OCI-LY7 (cell line): ENCODE results near the gene STAT5A. TPM values are rescaled to one million over a fixed set of nuclear protein-coding genes. Genes with fewer than 3 reads are reported as not detected.

Experiments used
- BruUV-seq: library from RNA; stranded (reverse); fragments of 400-500 nt; replicated peaks from 2 replicates; lab custom pipeline; 2021; lab: Mats Ljungman, UMichigan
- CTCF ChIA-PET: fragments of 300-600 bp; sonication (Branson Sonifier 250); formaldehyde crosslinking; loops from one replicate; lab custom pipeline; 2022; ENCODE audit warnings: antibody characterized with exemption; ENCODE audit not compliant: unreplicated experiment; lab: Charles Lee
- POLR2A ChIA-PET: fragments of 300-600 bp; sonication (Branson Sonifier 250); formaldehyde crosslinking; loops from one replicate; lab custom pipeline; 2022; ENCODE audit warnings: antibody characterized with exemption; lab: Charles Lee
- DNase-seq: peaks from one replicate; pipeline ENCODE4 v3.0.0-alpha.2; 2015; ENCODE audit warnings: low spot score
- H2AFZ ChIP-seq: fragments of 200-600 bp; sonication (generic), shearing (Covaris generic); 2 replicates; pipeline ENCODE4 v1.6.1; 2014; ENCODE audit warnings: mild to moderate bottlenecking, antibody characterized with exemption, low read length, moderate library complexity
- H3K27ac ChIP-seq: fragments of 200-600 bp; sonication (generic); 2 replicates; pipeline ENCODE4 v1.5.1; 2014; ENCODE audit warnings: mixed run types, low read depth, mild to moderate bottlenecking, moderate library complexity, low read length, inconsistent platforms; ENCODE audit not compliant: poor library complexity, severe bottlenecking
- H3K36me3 ChIP-seq: fragments of 200-600 bp; sonication (generic); 2 replicates; pipeline ENCODE4 v1.6.1; 2014; ENCODE audit warnings: mild to moderate bottlenecking, antibody characterized with exemption, low read length, moderate library complexity, mixed read lengths; ENCODE audit not compliant: insufficient read depth
- H3K4me1 ChIP-seq: fragments of 200-600 bp; sonication (generic); 2 replicates; pipeline ENCODE4 v1.5.1; 2014; ENCODE audit warnings: mild to moderate bottlenecking, low read length; ENCODE audit not compliant: insufficient read depth, poor library complexity, severe bottlenecking
- H3K4me2 ChIP-seq: fragments of 200-600 bp; sonication (generic); 2 replicates; pipeline ENCODE4 v1.6.1; 2014; ENCODE audit warnings: mild to moderate bottlenecking, low read length
- H3K4me3 ChIP-seq: fragments of 200-600 bp; sonication (generic); 2 replicates; pipeline ENCODE4 v1.5.1; 2014; ENCODE audit warnings: mild to moderate bottlenecking, low read depth, low read length; ENCODE audit not compliant: poor library complexity, severe bottlenecking
- H3K79me2 ChIP-seq: fragments of 200-600 bp; sonication (generic); 2 replicates; pipeline ENCODE4 v1.6.1; 2016; ENCODE audit warnings: low read depth, mild to moderate bottlenecking, low read length, moderate library complexity, mixed read lengths; ENCODE audit not compliant: insufficient read depth
- H3K9me2 ChIP-seq: fragments of 200-600 bp; sonication (generic); 2 replicates; pipeline ENCODE4 v1.6.1; 2016; ENCODE audit warnings: mild to moderate bottlenecking, low read length, mixed read lengths; ENCODE audit not compliant: insufficient read depth
- H3K9me3 ChIP-seq: fragments of 200-600 bp; sonication (generic); 2 replicates; pipeline ENCODE4 v1.6.1; 2014; ENCODE audit warnings: mild to moderate bottlenecking, mixed run types, low read length, mixed read lengths
- H4K20me1 ChIP-seq: fragments of 200-600 bp; sonication (generic); 2 replicates; pipeline ENCODE4 v1.6.1; 2014; ENCODE audit warnings: mild to moderate bottlenecking, antibody characterized with exemption, low read length, moderate library complexity, mixed read lengths; ENCODE audit not compliant: insufficient read depth
- EZH2phosphoT487 ChIP-seq: fragments of 200-600 bp; sonication (generic); IDR thresholded peaks from 2 replicates; pipeline ENCODE4 v1.6.1; 2018; ENCODE audit warnings: low read depth, borderline replicate concordance, mild to moderate bottlenecking, mixed run types, antibody characterized with exemption, low read length, moderate library complexity, mixed read lengths
- intact Hi-C: fragments of 100-400 bp; cut with micrococcal nuclease; formaldehyde crosslinking; loops from one replicate; pipeline ENCODE4 v1.10.0; 2022; ENCODE audit not compliant: unreplicated experiment
- total RNA-seq, 2 experiments: library from RNA; depleted of rRNA in 1 of 2; stranded (reverse); fragments of >200 nt in 1 of 2; shearing (Covaris generic) in 1 of 2; gene quantifications; 2 replicates each; pipeline ENCODE4 v1.2.3, GENCODE V29; 2014 to 2022
- TF ChIP-seq, protein P1 (sequence below): fragments of 200-600 bp; sonication (generic); conservative IDR thresholded peaks from 2 replicates; pipeline ENCODE4 v1.5.1; 2014; ENCODE audit warnings: mild to moderate bottlenecking, antibody characterized with exemption, low read length, moderate library complexity, mixed read lengths

STAT5A gene
- total RNA-seq, 2 experiments from 2014 or later, result 1.9 to 7.9 TPM

DNA sequence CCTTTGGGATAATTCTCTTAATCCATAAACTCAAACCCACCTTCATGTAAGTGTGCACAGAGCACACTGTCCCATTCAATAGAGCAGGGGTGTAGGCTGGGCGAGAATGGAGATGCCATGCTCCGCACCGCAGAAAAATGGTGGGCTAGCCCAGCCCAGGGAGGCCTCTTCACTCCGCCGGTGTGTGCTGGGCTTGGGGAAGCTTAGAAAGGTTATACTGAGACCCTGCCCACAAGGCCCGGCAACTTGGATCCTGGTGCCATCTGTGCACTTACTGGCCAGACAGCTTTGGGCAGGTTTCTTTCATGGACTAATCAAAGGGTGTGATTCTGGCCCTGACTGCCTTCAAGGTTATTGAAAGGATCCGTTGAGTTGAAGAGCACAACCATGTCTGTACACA is 3.7 kb upstream of the STAT5A start:
- no TSS peak for BruUV-seq
- Histone ChIP-seq H3K36me3 (no peaks in the 10 kb centered on the region), H3K9me2 (no peaks in the 10 kb centered on the region), H2AFZ (no peak overlapping the region), H3K4me3 (no peak overlapping the region), H4K20me1 (no peaks in the 10 kb centered on the region), H3K4me2 (no peak overlapping the region), H3K4me1 (peaks cover 14% of the 10 kb centered on the region), H3K27ac (no peak overlapping the region), H3K9me3 (no peaks in the 10 kb centered on the region), H3K79me2 (no peaks in the 10 kb centered on the region)
- intact Hi-C loops, result no loop called here
- TF ChIP-seq EZH2phosphoT487, result no peak
- TF ChIP-seq, protein P1, sequence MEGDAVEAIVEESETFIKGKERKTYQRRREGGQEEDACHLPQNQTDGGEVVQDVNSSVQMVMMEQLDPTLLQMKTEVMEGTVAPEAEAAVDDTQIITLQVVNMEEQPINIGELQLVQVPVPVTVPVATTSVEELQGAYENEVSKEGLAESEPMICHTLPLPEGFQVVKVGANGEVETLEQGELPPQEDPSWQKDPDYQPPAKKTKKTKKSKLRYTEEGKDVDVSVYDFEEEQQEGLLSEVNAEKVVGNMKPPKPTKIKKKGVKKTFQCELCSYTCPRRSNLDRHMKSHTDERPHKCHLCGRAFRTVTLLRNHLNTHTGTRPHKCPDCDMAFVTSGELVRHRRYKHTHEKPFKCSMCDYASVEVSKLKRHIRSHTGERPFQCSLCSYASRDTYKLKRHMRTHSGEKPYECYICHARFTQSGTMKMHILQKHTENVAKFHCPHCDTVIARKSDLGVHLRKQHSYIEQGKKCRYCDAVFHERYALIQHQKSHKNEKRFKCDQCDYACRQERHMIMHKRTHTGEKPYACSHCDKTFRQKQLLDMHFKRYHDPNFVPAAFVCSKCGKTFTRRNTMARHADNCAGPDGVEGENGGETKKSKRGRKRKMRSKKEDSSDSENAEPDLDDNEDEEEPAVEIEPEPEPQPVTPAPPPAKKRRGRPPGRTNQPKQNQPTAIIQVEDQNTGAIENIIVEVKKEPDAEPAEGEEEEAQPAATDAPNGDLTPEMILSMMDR, result no peak
- DNase-seq, result no peak
- CTCF ChIA-PET, result no interaction called here
- POLR2A ChIA-PET, result interaction anchor here (0.7 to 0.9 kb wide), 2 partner anchors 151 to 204 kb away, joined by 3 read pairs; no protein-coding TSS in a partner anchor

DNA sequence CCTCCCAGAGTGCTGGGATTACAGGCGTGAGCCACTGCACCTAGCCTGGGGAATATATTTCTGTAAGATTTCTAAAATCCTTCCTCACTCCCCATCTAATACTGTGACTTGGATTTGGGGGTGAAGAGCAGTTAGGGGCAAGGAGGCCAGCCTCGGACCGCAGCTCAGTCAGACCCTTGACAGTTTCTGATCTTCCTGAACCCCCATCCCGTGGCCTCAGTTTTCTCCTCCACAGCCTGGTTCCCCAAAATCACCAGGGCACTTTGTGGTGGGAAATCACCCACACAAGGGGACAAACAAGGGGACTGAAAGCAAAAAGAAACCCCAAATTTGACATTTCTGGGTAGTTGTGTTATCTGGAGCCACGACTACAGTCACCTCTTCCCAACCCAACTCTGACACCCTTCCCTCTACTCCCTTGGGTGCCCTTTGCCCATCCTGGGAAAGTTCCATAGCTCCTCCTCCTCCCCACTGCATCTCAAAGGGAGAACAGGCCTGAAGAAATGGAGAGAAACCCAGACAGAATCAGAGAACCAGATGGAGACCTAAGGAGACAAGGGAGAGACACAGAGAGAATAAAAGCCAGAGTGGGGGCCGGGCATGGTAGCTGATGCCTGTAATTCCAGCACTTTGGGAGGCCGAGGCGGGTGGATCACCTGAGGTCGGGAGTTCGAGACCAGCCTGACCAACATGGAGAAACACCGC is 2.8 kb upstream of the STAT5A start:
- no peaks in the 10 kb centered on the region for H4K20me1 ChIP-seq
- no peaks in the 10 kb centered on the region for H3K9me3 ChIP-seq
- peaks cover 14% of the 10 kb centered on the region for H3K4me1 ChIP-seq
- no peak overlapping the region for H3K27ac ChIP-seq
- no peak for DNase-seq
- no peak overlapping the region for H2AFZ ChIP-seq
- H3K79me2 ChIP-seq, result no peaks in the 10 kb centered on the region
- H3K4me2 ChIP-seq, result no peak overlapping the region
- intact Hi-C loops, result no loop called here
- ChIA-PET POLR2A (interaction anchor here (0.7 to 0.9 kb wide), 2 partner anchors 95 to 152 kb away, joined by 3 read pairs; no protein-coding TSS in a partner anchor), CTCF (no interaction called here)
- H3K9me2 ChIP-seq, result no peaks in the 10 kb centered on the region
- no peak overlapping the region for H3K4me3 ChIP-seq
- H3K36me3 ChIP-seq, result no peaks in the 10 kb centered on the region
- TF ChIP-seq, protein P1, result no peak
- no peak for TF ChIP-seq EZH2phosphoT487
- BruUV-seq, result no TSS peak
